ENCODE data around the gene WDR7. TPM values are rescaled to one million over a fixed set of nuclear protein-coding genes. Genes with fewer than 3 reads are reported as not detected.

The WDR7 gene
- total and polyA plus RNA-seq, 4 donors: 3.7 to 42.7 (median 19.0) TPM

DNA sequence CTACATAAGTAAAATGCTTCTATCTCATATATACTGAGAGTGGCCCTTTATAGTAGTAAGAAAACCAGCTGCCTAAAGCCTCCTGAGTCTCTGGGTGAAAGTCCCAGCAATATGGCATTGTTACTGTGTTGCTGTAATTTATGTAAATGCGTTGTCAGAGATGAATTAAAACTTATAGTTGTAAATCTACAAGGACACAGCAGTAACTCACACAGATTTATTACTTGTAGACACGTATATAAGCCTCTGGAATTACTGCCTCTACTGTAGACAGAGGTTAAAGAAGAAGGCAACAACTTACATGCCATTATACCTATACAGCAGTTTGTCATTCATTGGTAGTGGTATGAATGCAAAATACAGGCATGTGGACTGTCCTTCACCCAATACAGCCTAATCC is 326.6 kb downstream of the WDR7 start:
- Histone ChIP-seq H3K36me3 (ENCODE audit: control insufficient read depth in 4 of 4, insufficient read depth in 4 of 4, low read length in 4 of 4) (no peaks in the 10 kb centered on the region), H3K4me1 (ENCODE audit: control insufficient read depth in 5 of 5, insufficient read depth in 5 of 5, low read length in 5 of 5) (peaks cover 0 to 3% (median 0%) of the 10 kb centered on the region in 5 donors), H3K9me3 (ENCODE audit: control insufficient read depth in 4 of 4, insufficient read depth in 3 of 4, low read length in 3 of 4) (peaks cover 0 to 2% (median 0%) of the 10 kb centered on the region in 4 donors), H3K4me3 (no peak overlapping the region), H3K9ac (ENCODE audit: insufficient read depth in 1 of 2, low read length in 2 of 2) (no peak overlapping the region), H3K27me3 (ENCODE audit: control insufficient read depth in 3 of 3, insufficient read depth in 3 of 3, low read length in 2 of 3) (no peaks in the 10 kb centered on the region), H3K27ac (ENCODE audit: low read depth in 1 of 2, low read length in 1 of 2) (no peak overlapping the region)
- ATAC-seq (ENCODE audit: insufficient read depth, low FRiP score) (no peak), DNase-seq (no peak)
- TF ChIP-seq, protein P1, sequence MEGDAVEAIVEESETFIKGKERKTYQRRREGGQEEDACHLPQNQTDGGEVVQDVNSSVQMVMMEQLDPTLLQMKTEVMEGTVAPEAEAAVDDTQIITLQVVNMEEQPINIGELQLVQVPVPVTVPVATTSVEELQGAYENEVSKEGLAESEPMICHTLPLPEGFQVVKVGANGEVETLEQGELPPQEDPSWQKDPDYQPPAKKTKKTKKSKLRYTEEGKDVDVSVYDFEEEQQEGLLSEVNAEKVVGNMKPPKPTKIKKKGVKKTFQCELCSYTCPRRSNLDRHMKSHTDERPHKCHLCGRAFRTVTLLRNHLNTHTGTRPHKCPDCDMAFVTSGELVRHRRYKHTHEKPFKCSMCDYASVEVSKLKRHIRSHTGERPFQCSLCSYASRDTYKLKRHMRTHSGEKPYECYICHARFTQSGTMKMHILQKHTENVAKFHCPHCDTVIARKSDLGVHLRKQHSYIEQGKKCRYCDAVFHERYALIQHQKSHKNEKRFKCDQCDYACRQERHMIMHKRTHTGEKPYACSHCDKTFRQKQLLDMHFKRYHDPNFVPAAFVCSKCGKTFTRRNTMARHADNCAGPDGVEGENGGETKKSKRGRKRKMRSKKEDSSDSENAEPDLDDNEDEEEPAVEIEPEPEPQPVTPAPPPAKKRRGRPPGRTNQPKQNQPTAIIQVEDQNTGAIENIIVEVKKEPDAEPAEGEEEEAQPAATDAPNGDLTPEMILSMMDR (IDR thresholded peaks at IDR 0.05; ENCODE audit: control extremely low read depth, extremely low read depth): no peak
- WGBS, 2 donors: 95% methylated on average over 2 of the region's 2 CpGs

DNA sequence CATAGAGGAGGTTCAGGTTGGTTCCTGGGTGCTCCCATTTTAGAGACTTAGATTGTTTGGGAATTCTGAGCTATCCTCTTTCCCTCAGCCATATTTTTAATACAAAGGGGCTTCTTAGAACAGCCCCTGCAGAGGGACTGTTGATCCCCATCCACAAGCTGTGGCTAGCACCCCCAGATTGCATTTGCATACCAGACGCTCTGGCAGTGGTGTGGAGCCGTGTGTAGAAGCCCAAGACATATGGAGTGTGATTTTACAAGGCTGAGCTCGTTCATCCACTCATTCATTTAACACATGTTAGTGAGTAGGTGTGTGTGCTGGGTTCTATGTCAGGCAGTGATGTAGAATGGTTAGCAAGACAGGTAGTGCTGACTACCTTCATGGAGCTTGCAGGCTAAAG is 329.0 kb downstream of the WDR7 start:
- no peak overlapping the region for H3K4me3 ChIP-seq
- WGBS, 2 donors: 96 to 100% methylated on average over 3 of the region's 3 CpGs
- TF ChIP-seq, protein P1 (IDR thresholded peaks at IDR 0.05; ENCODE audit: control extremely low read depth, extremely low read depth): no peak
- peaks cover 0 to 2% (median 0%) of the 10 kb centered on the region in 4 donors for H3K9me3 ChIP-seq (ENCODE audit: control insufficient read depth in 4 of 4, insufficient read depth in 3 of 4, low read length in 3 of 4)
- no peak overlapping the region for H3K27ac ChIP-seq (ENCODE audit: low read depth in 1 of 2, low read length in 1 of 2)
- H3K9ac ChIP-seq (ENCODE audit: insufficient read depth in 1 of 2, low read length in 2 of 2): no peak overlapping the region
- no peaks in the 10 kb centered on the region for H3K36me3 ChIP-seq (ENCODE audit: control insufficient read depth in 4 of 4, insufficient read depth in 4 of 4, low read length in 4 of 4)
- ATAC-seq (ENCODE audit: insufficient read depth, low FRiP score) (no peak), DNase-seq (no peak)
- H3K4me1 ChIP-seq (ENCODE audit: control insufficient read depth in 5 of 5, insufficient read depth in 5 of 5, low read length in 5 of 5): peaks cover 0 to 5% (median 0%) of the 10 kb centered on the region in 5 donors
- H3K27me3 ChIP-seq (ENCODE audit: control insufficient read depth in 3 of 3, insufficient read depth in 3 of 3, low read length in 2 of 3): no peaks in the 10 kb centered on the region

DNA sequence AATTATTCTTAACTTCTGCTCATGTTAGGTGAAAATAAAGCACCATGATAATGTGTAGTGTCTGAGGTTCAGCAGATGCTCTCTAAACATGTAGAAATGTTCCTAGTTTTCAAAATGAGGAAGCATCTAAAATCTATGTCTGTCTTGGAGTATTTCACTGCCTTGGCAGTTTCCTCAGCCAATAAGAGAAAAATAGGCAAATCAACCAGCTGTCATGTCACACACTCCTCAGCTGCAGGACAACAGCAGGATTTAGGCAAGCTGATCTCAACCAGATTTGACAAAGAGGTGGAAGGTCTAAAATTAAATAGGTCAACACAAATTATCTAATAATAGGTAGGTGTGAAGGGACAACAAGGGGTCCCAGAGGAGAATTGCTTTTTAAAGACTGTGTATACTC is 331.6 kb downstream of the WDR7 start:
- Histone ChIP-seq H3K27ac (ENCODE audit: low read depth in 1 of 2, low read length in 1 of 2) (no peak overlapping the region), H3K9me3 (ENCODE audit: control insufficient read depth in 4 of 4, insufficient read depth in 3 of 4, low read length in 3 of 4) (no peaks in the 10 kb centered on the region), H3K27me3 (ENCODE audit: control insufficient read depth in 3 of 3, insufficient read depth in 3 of 3, low read length in 2 of 3) (no peaks in the 10 kb centered on the region), H3K4me1 (ENCODE audit: control insufficient read depth in 5 of 5, insufficient read depth in 5 of 5, low read length in 5 of 5) (peaks cover 0 to 5% (median 0%) of the 10 kb centered on the region in 5 donors), H3K4me3 (no peak overlapping the region), H3K9ac (ENCODE audit: insufficient read depth in 1 of 2, low read length in 2 of 2) (no peak overlapping the region), H3K36me3 (ENCODE audit: control insufficient read depth in 4 of 4, insufficient read depth in 4 of 4, low read length in 4 of 4) (no peaks in the 10 kb centered on the region)
- TF ChIP-seq, protein P1 (IDR thresholded peaks at IDR 0.05; ENCODE audit: control extremely low read depth, extremely low read depth): no peak
- DNase-seq (peak in 1 of 3 donors; percentile 53), ATAC-seq (ENCODE audit: insufficient read depth, low FRiP score) (no peak)

All from lung (tissue), 12 donors.